Posterior cingulate gyrus (tissue), 11 donors: ENCODE data around the gene SMIM11.
"Not testable (repeated sequence)": the region's sequence is repeated elsewhere in the genome, so short reads cannot be mapped to it uniquely, and the experiment has no call there.

ENCODE experiments used
- DNase-seq, 10 donors: peaks; one replicate each; pipeline versions ENCODE4 v3.0.0 to v3.0.0-alpha.2; 2020 to 2021; ENCODE audit warnings: mixed read lengths in 3 of 10
- intact Hi-C: fragments of 100-400 bp; cut with DNase I; formaldehyde crosslinking; loops from one replicate; pipeline ENCODE4 v1.15.1; 2023

SMIM11 gene

DNA sequence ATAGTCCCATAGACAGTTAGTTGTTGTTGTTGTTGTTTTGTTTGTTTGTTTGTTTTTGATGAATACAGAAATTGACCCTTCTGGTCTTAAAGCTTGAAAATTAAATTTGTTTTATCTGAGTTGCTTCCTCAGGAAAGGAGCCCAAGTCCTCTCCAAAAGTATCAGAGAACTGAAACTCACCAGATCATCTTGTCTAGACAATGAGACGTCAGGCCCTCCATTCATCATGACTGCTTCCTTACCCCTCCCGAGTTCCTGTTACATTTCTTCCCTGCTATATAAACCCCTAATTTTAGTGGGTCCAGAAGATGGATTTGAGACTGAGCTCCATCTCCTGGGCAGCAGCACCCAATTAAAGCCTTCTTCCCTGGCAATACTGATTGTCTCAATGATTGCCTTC, 31.4 kb downstream of the SMIM11 start:
- DNase-seq, intact Hi-C loops: not testable (repeated sequence)

DNA sequence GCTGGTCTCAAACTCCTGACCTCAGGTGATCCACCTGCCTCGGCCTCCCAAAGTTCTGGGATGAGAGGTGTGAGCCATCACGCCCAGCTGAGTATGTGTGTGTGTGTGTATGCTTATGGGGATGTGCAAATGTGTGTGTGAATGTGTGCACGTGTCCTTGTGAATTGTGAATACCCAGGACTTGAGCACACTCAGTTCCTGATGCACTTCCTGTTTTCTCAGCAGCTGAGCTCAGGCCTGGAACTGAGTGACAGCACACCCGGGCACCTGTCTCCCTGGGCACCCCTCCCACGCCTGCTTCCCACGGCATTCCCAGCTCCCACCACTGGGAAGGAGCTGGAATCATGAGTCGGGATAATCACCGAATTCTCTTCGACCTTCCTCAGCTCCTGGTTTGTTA, 32.0 kb downstream of the SMIM11 start:
- DNase-seq, intact Hi-C loops: not testable (repeated sequence)

DNA sequence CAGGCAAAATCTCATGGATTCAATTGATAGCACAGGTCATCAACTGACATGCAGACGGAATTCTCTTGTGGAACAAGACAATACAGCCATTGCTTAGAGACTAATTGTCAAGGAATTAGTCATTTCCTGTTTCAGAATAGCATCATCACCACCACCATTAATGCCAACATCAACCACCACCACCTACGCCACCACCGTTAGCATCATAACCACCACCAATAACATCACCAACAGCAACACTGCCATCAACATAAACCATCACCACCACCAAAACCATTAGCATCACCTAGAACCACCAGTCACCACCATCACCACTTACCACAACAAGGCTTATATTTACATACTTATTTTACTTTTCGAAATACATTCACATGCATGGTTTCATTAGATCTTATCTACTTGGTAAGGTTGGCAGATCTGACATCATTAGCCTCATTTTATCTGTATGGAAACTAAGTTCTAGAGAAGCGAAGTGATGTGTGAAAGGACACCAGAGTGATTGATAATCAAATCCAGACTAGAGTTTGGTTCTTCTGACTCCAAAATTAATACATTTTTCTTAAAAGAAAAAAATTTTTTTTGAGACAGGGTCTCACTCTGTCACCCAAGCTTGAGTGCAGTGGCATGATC, 42.3 kb downstream of the SMIM11 start:
- intact Hi-C loops, DNase-seq: not testable (repeated sequence)

DNA sequence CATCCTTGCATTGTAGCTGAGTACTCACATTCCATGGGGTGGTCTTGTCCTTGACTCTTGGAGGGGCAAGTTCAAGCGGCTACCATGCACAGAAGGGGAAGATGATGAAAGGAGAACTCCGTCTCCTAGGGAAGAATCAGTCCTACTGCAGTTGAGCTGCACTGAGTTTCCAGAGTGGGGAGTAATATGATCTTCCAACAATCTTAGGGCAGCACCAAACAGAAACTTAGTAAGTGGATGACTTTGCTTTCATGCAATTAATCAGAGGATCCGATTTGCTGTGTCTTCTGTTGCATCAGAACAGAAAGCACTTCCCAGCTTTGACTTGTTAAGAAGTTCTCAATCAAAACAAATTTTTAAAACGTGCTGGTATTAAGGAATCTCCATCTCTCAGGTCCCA, 48.5 kb downstream of the SMIM11 start, which contains the start of gene SMIM34:
Gene SMIM34 (minus strand): TSS at position 147 of the 400 bp plus-strand sequence. CDS start 112 bp downstream, at position 35.
- DNase-seq, intact Hi-C loops: not testable (repeated sequence)

DNA sequence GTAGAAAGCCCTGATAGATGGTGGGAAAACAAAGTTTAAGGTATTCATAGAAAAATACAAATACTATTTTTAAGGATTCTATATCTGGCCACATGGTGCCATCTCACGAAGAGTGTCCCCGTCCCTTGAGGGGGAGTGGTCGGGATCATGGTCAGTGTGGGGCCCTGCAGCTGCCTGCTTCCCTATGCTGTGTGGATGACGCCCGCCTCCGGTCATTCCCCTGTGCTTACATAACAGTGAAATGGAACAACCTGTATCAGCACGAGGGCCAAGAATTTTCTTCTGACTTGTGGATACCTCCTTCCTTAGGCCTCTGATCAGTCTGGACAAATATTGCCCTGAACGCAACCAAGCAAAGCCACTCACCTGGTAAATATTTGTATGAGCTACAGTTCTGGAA, 52.0 kb downstream of the SMIM11 start:
- intact Hi-C loops, DNase-seq: not testable (repeated sequence)

DNA sequence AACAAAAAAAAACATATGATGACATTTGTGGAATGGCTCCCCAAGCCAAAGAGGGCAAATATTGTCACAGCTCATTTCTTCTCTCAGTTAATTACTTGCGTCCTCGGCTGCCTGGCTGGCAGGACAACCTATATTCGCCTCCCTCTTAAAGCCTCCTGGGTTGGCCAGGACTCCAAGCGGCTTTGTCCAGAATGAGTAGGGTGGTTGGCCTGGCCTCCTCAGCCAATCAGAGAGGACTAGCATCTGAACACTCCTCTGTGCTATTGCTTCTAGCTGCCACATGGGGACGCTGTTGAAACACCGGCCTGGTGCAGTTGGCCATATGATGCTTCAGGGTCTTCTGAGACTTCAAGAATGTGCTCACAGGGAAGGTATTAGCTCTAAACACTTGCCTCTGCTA, 53.1 kb downstream of the SMIM11 start:
- DNase-seq, intact Hi-C loops: not testable (repeated sequence)

DNA sequence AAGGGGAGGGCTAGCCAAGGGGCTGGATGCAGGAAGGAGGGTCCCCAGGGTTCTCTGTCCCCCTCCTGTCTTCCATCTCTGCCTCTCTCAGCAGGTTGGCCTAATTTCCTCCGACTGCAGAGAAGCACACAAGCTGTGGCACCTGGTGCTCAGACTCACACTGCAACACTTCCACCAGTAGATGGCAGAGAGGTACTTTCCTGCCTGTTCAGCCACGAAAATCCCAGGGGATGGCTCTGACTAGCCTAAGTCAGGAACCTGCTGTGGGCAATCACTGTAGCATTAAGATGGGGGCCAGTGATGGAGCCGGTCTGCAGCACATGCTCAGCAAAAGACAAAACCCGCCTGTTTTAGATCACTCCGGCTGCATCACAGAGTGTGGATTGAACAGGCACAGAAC, 54.4 kb downstream of the SMIM11 start:
- intact Hi-C loops = not testable (repeated sequence)

More for the DNA sequence above, 54.4 kb downstream of the SMIM11 start:
- not testable (repeated sequence) for DNase-seq
